C4-2B (cell line): Measurements from ENCODE around the gene SCRG1.

Experiments
- ZFX ChIP-seq: fragments of 450-650 bp; IDR thresholded peaks from 2 replicates; pipeline ENCODE4 v1.6.1; 2017
- TF ChIP-seq, protein P1 (sequence below): fragments of 450-650 bp; conservative IDR thresholded peaks from 2 replicates; pipeline ENCODE4 v1.5.1; 2017; ENCODE audit warnings: mild to moderate bottlenecking

DNA sequence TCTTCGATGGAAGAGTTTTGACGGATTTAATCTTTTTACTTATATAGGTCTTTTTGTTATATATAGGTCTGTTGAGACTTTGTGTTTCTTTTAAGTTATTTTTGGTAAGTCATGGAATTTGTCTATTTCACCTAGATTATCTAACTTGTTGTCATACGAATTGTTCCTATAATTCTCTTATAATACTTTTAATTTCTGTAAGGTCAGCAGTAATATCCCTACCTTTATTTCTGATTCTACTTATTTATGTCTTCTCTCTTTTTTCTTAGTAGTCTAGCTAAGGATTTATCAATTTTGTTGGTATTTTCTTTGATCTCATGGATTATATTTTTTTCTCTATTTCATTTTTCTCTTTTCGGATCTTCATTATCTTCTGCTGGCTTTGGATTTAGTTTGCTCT lies 16.6 kb downstream of the SCRG1 start:
- TF ChIP-seq, protein P1, sequence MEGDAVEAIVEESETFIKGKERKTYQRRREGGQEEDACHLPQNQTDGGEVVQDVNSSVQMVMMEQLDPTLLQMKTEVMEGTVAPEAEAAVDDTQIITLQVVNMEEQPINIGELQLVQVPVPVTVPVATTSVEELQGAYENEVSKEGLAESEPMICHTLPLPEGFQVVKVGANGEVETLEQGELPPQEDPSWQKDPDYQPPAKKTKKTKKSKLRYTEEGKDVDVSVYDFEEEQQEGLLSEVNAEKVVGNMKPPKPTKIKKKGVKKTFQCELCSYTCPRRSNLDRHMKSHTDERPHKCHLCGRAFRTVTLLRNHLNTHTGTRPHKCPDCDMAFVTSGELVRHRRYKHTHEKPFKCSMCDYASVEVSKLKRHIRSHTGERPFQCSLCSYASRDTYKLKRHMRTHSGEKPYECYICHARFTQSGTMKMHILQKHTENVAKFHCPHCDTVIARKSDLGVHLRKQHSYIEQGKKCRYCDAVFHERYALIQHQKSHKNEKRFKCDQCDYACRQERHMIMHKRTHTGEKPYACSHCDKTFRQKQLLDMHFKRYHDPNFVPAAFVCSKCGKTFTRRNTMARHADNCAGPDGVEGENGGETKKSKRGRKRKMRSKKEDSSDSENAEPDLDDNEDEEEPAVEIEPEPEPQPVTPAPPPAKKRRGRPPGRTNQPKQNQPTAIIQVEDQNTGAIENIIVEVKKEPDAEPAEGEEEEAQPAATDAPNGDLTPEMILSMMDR, result no peak
- TF ChIP-seq ZFX, result no peak
